Activated naive CD8-positive, alpha-beta T cell (primary cell): Measurements from ENCODE around the gene SKI.

Experiments
- H3K27ac Mint-ChIP-seq: one replicate; pipeline ENCODE4 v1.8.0; 2021; ENCODE audit warnings: mixed read lengths
- H3K27me3 Mint-ChIP-seq: one replicate; pipeline ENCODE4 v1.8.0; 2021; ENCODE audit warnings: mixed read lengths
- H3K36me3 Mint-ChIP-seq: one replicate; pipeline ENCODE4 v1.8.0; 2021; ENCODE audit warnings: mixed read lengths
- H3K4me1 Mint-ChIP-seq: one replicate; pipeline ENCODE4 v1.8.0; 2021; ENCODE audit warnings: low read depth, mixed read lengths
- H3K4me3 Mint-ChIP-seq: one replicate; pipeline ENCODE4 v1.8.0; 2021; ENCODE audit warnings: mild to moderate bottlenecking, mixed read lengths
- H3K9me3 Mint-ChIP-seq: one replicate; pipeline ENCODE4 v1.8.0; 2021; ENCODE audit warnings: low read depth, mixed read lengths

The SKI gene

GRCh38 chr1:2341706-2342383 lies 113.7 kb downstream of the SKI start:
- H3K9me3 Mint-ChIP-seq: no peaks in the 10 kb centered on the region
- no peaks in the 10 kb centered on the region for H3K27me3 Mint-ChIP-seq
- no peaks in the 10 kb centered on the region for H3K4me1 Mint-ChIP-seq
- no peak overlapping the region for H3K4me3 Mint-ChIP-seq
- no peaks in the 10 kb centered on the region for H3K36me3 Mint-ChIP-seq
- no peak overlapping the region for H3K27ac Mint-ChIP-seq

- Mint-ChIP-seq H3K4me1 (no peaks in the 10 kb centered on the region), H3K36me3 (no peaks in the 10 kb centered on the region), H3K9me3 (no peaks in the 10 kb centered on the region), H3K27ac (no peak overlapping the region), H3K27me3 (no peaks in the 10 kb centered on the region), H3K4me3 (no peak overlapping the region)
These were observed 114.4 kb downstream of the SKI start for GRCh38 chr1:2342384-2343022.

- Mint-ChIP-seq H3K4me3 (no peak overlapping the region), H3K27me3 (no peaks in the 10 kb centered on the region), H3K36me3 (no peaks in the 10 kb centered on the region), H3K4me1 (no peaks in the 10 kb centered on the region), H3K9me3 (no peaks in the 10 kb centered on the region), H3K27ac (no peak overlapping the region)
These were observed 115.2 kb downstream of the SKI start for GRCh38 chr1:2343023-2343935.

- Mint-ChIP-seq H3K27me3 (no peaks in the 10 kb centered on the region), H3K9me3 (no peaks in the 10 kb centered on the region), H3K4me3 (no peak overlapping the region), H3K27ac (no peak overlapping the region), H3K36me3 (no peaks in the 10 kb centered on the region), H3K4me1 (no peaks in the 10 kb centered on the region)
These were observed 116.1 kb downstream of the SKI start for GRCh38 chr1:2344121-2344681.

- Mint-ChIP-seq H3K9me3 (no peaks in the 10 kb centered on the region), H3K36me3 (no peaks in the 10 kb centered on the region), H3K27me3 (no peaks in the 10 kb centered on the region), H3K27ac (no peak overlapping the region), H3K4me3 (no peak overlapping the region), H3K4me1 (no peaks in the 10 kb centered on the region)
These were observed 116.7 kb downstream of the SKI start for GRCh38 chr1:2344744-2345296.

- Mint-ChIP-seq H3K4me1 (no peaks in the 10 kb centered on the region), H3K9me3 (no peaks in the 10 kb centered on the region), H3K27me3 (no peaks in the 10 kb centered on the region), H3K36me3 (no peaks in the 10 kb centered on the region), H3K27ac (no peak overlapping the region), H3K4me3 (no peak overlapping the region)
These were observed 117.4 kb downstream of the SKI start for GRCh38 chr1:2345297-2346075.

GRCh38 chr1:2346691-2347408 lies 118.7 kb downstream of the SKI start:
- Mint-ChIP-seq H3K9me3 (no peaks in the 10 kb centered on the region), H3K4me1 (no peaks in the 10 kb centered on the region), H3K36me3 (no peaks in the 10 kb centered on the region), H3K4me3 (no peak overlapping the region), H3K27me3 (no peaks in the 10 kb centered on the region), H3K27ac (no peak overlapping the region)

- Mint-ChIP-seq H3K27me3 (no peaks in the 10 kb centered on the region), H3K36me3 (no peaks in the 10 kb centered on the region), H3K27ac (no peak overlapping the region), H3K4me3 (no peak overlapping the region), H3K4me1 (no peaks in the 10 kb centered on the region), H3K9me3 (no peaks in the 10 kb centered on the region)
These were observed 119.3 kb downstream of the SKI start for GRCh38 chr1:2347409-2347785.

GRCh38 chr1:2347896-2348295 lies 119.8 kb downstream of the SKI start:
- H3K4me3 Mint-ChIP-seq: no peak overlapping the region
- H3K4me1 Mint-ChIP-seq: no peaks in the 10 kb centered on the region
- H3K9me3 Mint-ChIP-seq: no peaks in the 10 kb centered on the region
- H3K27me3 Mint-ChIP-seq: no peaks in the 10 kb centered on the region
- H3K36me3 Mint-ChIP-seq: no peaks in the 10 kb centered on the region
- no peak overlapping the region for H3K27ac Mint-ChIP-seq

- no peak overlapping the region for H3K27ac Mint-ChIP-seq
- H3K4me1 Mint-ChIP-seq: no peaks in the 10 kb centered on the region
- H3K27me3 Mint-ChIP-seq: no peaks in the 10 kb centered on the region
- no peak overlapping the region for H3K4me3 Mint-ChIP-seq
- H3K36me3 Mint-ChIP-seq: no peaks in the 10 kb centered on the region
- no peaks in the 10 kb centered on the region for H3K9me3 Mint-ChIP-seq
These were observed 120.5 kb downstream of the SKI start for GRCh38 chr1:2348346-2349325.

GRCh38 chr1:2349806-2350205 lies 121.7 kb downstream of the SKI start:
- H3K27me3 Mint-ChIP-seq: no peaks in the 10 kb centered on the region
- no peak overlapping the region for H3K27ac Mint-ChIP-seq
- H3K9me3 Mint-ChIP-seq: no peaks in the 10 kb centered on the region
- H3K4me1 Mint-ChIP-seq: no peaks in the 10 kb centered on the region
- no peak overlapping the region for H3K4me3 Mint-ChIP-seq
- H3K36me3 Mint-ChIP-seq: no peaks in the 10 kb centered on the region

GRCh38 chr1:2350501-2350900 lies 122.4 kb downstream of the SKI start:
- Mint-ChIP-seq H3K9me3 (no peaks in the 10 kb centered on the region), H3K4me1 (no peaks in the 10 kb centered on the region), H3K27me3 (no peaks in the 10 kb centered on the region), H3K36me3 (no peaks in the 10 kb centered on the region), H3K4me3 (no peak overlapping the region), H3K27ac (no peak overlapping the region)
